Prostate gland (tissue), 2 donors: ENCODE results near the gene CDR2L.

Experiments
- CTCF ChIP-seq, 4 experiments: fragments of 200-600 bp in 2 of 4; fragments of 450-650 bp in 2 of 4; sonication (generic) in 2 of 4; IDR thresholded peaks; 1 replicate in 3 of 4; 2 replicates in 1 of 4; pipeline ENCODE4 v1.5.1; 2016 to 2019; ENCODE audit warnings: antibody characterized with exemption in 4 of 4, mild to moderate bottlenecking in 2 of 4, moderate library complexity in 2 of 4
- POLR2A ChIP-seq: fragments of 450-650 bp; IDR thresholded peaks from one replicate; pipeline ENCODE4 v1.6.1; 2016; ENCODE audit warnings: antibody characterized with exemption, mild to moderate bottlenecking
- POLR2AphosphoS5 ChIP-seq: sonication (generic); formaldehyde crosslinking; IDR thresholded peaks from one replicate; pipeline ENCODE4 v1.6.1; 2017; ENCODE audit warnings: antibody characterized with exemption

- no peak for TF ChIP-seq CTCF (IDR thresholded peaks at IDR 0.05)
- TF ChIP-seq POLR2AphosphoS5, result no peak
- TF ChIP-seq POLR2A, result no peak
These were observed 15.9 kb downstream of the CDR2L start for GRCh38 chr17:75003070-75003956.
